Activated naive CD8-positive, alpha-beta T cell treated with anti-CD3 and anti-CD28 coated beads, Interleukin-2, amount 50 U/mL, for 24 hours (primary cell): ENCODE measurements around the gene TCF4.

ENCODE experiments used
- ATAC-seq: fragments of 150-1000 bp; cut with Tn5 transposase; one replicate; pipeline ENCODE4 v1.10.0; 2021
- DNase-seq: peaks from one replicate; pipeline ENCODE4 v3.0.0; 2021
- H3K27ac Mint-ChIP-seq: one replicate; pipeline ENCODE4 v1.8.0; 2021; ENCODE audit warnings: mild to moderate bottlenecking, mixed read lengths
- H3K27me3 Mint-ChIP-seq: one replicate; pipeline ENCODE4 v1.8.0; 2021; ENCODE audit warnings: mixed read lengths
- H3K36me3 Mint-ChIP-seq: one replicate; pipeline ENCODE4 v1.8.0; 2021; ENCODE audit warnings: low read depth, mixed read lengths
- H3K4me1 Mint-ChIP-seq: one replicate; pipeline ENCODE4 v1.8.0; 2021; ENCODE audit warnings: mixed read lengths
- H3K4me3 Mint-ChIP-seq: one replicate; pipeline ENCODE4 v1.8.0; 2021; ENCODE audit warnings: mild to moderate bottlenecking, moderate library complexity, mixed read lengths
- H3K9me3 Mint-ChIP-seq: one replicate; pipeline ENCODE4 v1.8.0; 2021; ENCODE audit warnings: mixed read lengths

TCF4 gene

GRCh38 chr18:55226044-55226443 is 361.9 kb downstream of the TCF4 start:
- H3K36me3 Mint-ChIP-seq, result no peaks in the 10 kb centered on the region
- no peaks in the 10 kb centered on the region for H3K4me1 Mint-ChIP-seq
- DNase-seq (no peak), ATAC-seq (no peak)
- no peaks in the 10 kb centered on the region for H3K27me3 Mint-ChIP-seq
- no peaks in the 10 kb centered on the region for H3K9me3 Mint-ChIP-seq
- H3K27ac Mint-ChIP-seq, result no peak overlapping the region
- no peak overlapping the region for H3K4me3 Mint-ChIP-seq

- H3K4me3 Mint-ChIP-seq, result no peak overlapping the region
- no peaks in the 10 kb centered on the region for H3K27me3 Mint-ChIP-seq
- H3K9me3 Mint-ChIP-seq, result peaks cover 2% of the 10 kb centered on the region
- no peak for DNase-seq
- H3K4me1 Mint-ChIP-seq, result no peaks in the 10 kb centered on the region
- H3K27ac Mint-ChIP-seq, result no peak overlapping the region
- ATAC-seq, result no peak
- H3K36me3 Mint-ChIP-seq, result no peaks in the 10 kb centered on the region
Measured at GRCh38 chr18:55224086-55224625, 363.8 kb downstream of the TCF4 start.

- ATAC-seq (no peak), DNase-seq (no peak)
- Mint-ChIP-seq H3K27me3 (peaks cover 2% of the 10 kb centered on the region), H3K4me1 (no peaks in the 10 kb centered on the region), H3K4me3 (no peak overlapping the region), H3K36me3 (no peaks in the 10 kb centered on the region), H3K27ac (no peak overlapping the region), H3K9me3 (peaks cover 3% of the 10 kb centered on the region)
Measured at GRCh38 chr18:55221622-55222021, 366.4 kb downstream of the TCF4 start.

- H3K27me3 Mint-ChIP-seq, result peaks cover 5% of the 10 kb centered on the region
- no peaks in the 10 kb centered on the region for H3K4me1 Mint-ChIP-seq
- no peak overlapping the region for H3K27ac Mint-ChIP-seq
- DNase-seq (no peak), ATAC-seq (no peak)
- peaks cover 3% of the 10 kb centered on the region for H3K9me3 Mint-ChIP-seq
- H3K36me3 Mint-ChIP-seq, result no peaks in the 10 kb centered on the region
- no peak overlapping the region for H3K4me3 Mint-ChIP-seq
Measured at GRCh38 chr18:55220523-55220922, 367.5 kb downstream of the TCF4 start.

- Mint-ChIP-seq H3K27ac (no peak overlapping the region), H3K9me3 (peaks cover 3% of the 10 kb centered on the region), H3K36me3 (no peaks in the 10 kb centered on the region), H3K4me1 (no peaks in the 10 kb centered on the region), H3K27me3 (peaks cover 5% of the 10 kb centered on the region), H3K4me3 (no peak overlapping the region)
- DNase-seq (no peak), ATAC-seq (no peak)
Measured at GRCh38 chr18:55219823-55220222, 368.2 kb downstream of the TCF4 start.

GRCh38 chr18:55219059-55219458 is 368.9 kb downstream of the TCF4 start:
- H3K9me3 Mint-ChIP-seq, result peaks cover 3% of the 10 kb centered on the region
- no peak overlapping the region for H3K27ac Mint-ChIP-seq
- no peak overlapping the region for H3K4me3 Mint-ChIP-seq
- ATAC-seq (no peak), DNase-seq (no peak)
- no peaks in the 10 kb centered on the region for H3K4me1 Mint-ChIP-seq
- H3K27me3 Mint-ChIP-seq, result peaks cover 5% of the 10 kb centered on the region
- H3K36me3 Mint-ChIP-seq, result no peaks in the 10 kb centered on the region

- H3K4me3 Mint-ChIP-seq, result no peak overlapping the region
- peaks cover 3% of the 10 kb centered on the region for H3K9me3 Mint-ChIP-seq
- H3K27me3 Mint-ChIP-seq, result peaks cover 5% of the 10 kb centered on the region
- no peak overlapping the region for H3K27ac Mint-ChIP-seq
- DNase-seq (no peak), ATAC-seq (no peak)
- no peaks in the 10 kb centered on the region for H3K4me1 Mint-ChIP-seq
- H3K36me3 Mint-ChIP-seq, result no peaks in the 10 kb centered on the region
Measured at GRCh38 chr18:55214969-55215368, 373.0 kb downstream of the TCF4 start.

GRCh38 chr18:55214534-55214933 is 373.5 kb downstream of the TCF4 start:
- Mint-ChIP-seq H3K9me3 (peaks cover 3% of the 10 kb centered on the region), H3K36me3 (no peaks in the 10 kb centered on the region), H3K4me1 (no peaks in the 10 kb centered on the region), H3K4me3 (no peak overlapping the region), H3K27me3 (peaks cover 5% of the 10 kb centered on the region), H3K27ac (no peak overlapping the region)
- ATAC-seq (no peak), DNase-seq (no peak)

GRCh38 chr18:55213586-55213985 is 374.4 kb downstream of the TCF4 start:
- H3K9me3 Mint-ChIP-seq, result no peaks in the 10 kb centered on the region
- peaks cover 5% of the 10 kb centered on the region for H3K27me3 Mint-ChIP-seq
- no peaks in the 10 kb centered on the region for H3K36me3 Mint-ChIP-seq
- H3K4me3 Mint-ChIP-seq, result no peak overlapping the region
- H3K4me1 Mint-ChIP-seq, result no peaks in the 10 kb centered on the region
- no peak overlapping the region for H3K27ac Mint-ChIP-seq
- ATAC-seq (no peak), DNase-seq (no peak)

- H3K4me3 Mint-ChIP-seq, result no peak overlapping the region
- no peaks in the 10 kb centered on the region for H3K4me1 Mint-ChIP-seq
- H3K27ac Mint-ChIP-seq, result no peak overlapping the region
- no peaks in the 10 kb centered on the region for H3K27me3 Mint-ChIP-seq
- no peaks in the 10 kb centered on the region for H3K9me3 Mint-ChIP-seq
- DNase-seq (no peak), ATAC-seq (no peak)
- H3K36me3 Mint-ChIP-seq, result no peaks in the 10 kb centered on the region
Measured at GRCh38 chr18:55206927-55207326, 381.1 kb downstream of the TCF4 start.

GRCh38 chr18:55202232-55202917 is 385.6 kb downstream of the TCF4 start:
- H3K9me3 Mint-ChIP-seq, result no peaks in the 10 kb centered on the region
- no peak overlapping the region for H3K27ac Mint-ChIP-seq
- no peaks in the 10 kb centered on the region for H3K4me1 Mint-ChIP-seq
- H3K36me3 Mint-ChIP-seq, result no peaks in the 10 kb centered on the region
- ATAC-seq, result no peak
- DNase-seq, result no peak
- no peaks in the 10 kb centered on the region for H3K27me3 Mint-ChIP-seq
- H3K4me3 Mint-ChIP-seq, result no peak overlapping the region

- Mint-ChIP-seq H3K36me3 (no peaks in the 10 kb centered on the region), H3K4me1 (no peaks in the 10 kb centered on the region), H3K27me3 (peaks cover 2% of the 10 kb centered on the region), H3K9me3 (peaks cover 3% of the 10 kb centered on the region), H3K4me3 (no peak overlapping the region), H3K27ac (no peak overlapping the region)
- DNase-seq (no peak), ATAC-seq (no peak)
Measured at GRCh38 chr18:55199291-55199963, 388.6 kb downstream of the TCF4 start.

- ATAC-seq (no peak), DNase-seq (no peak)
- H3K4me3 Mint-ChIP-seq, result no peak overlapping the region
- H3K27ac Mint-ChIP-seq, result no peak overlapping the region
- peaks cover 6% of the 10 kb centered on the region for H3K27me3 Mint-ChIP-seq
- H3K9me3 Mint-ChIP-seq, result peaks cover 3% of the 10 kb centered on the region
- no peaks in the 10 kb centered on the region for H3K36me3 Mint-ChIP-seq
- no peaks in the 10 kb centered on the region for H3K4me1 Mint-ChIP-seq
Measured at GRCh38 chr18:55195863-55196262, 392.1 kb downstream of the TCF4 start.

- DNase-seq, result no peak
- Mint-ChIP-seq H3K27me3 (peaks cover 6% of the 10 kb centered on the region), H3K4me3 (no peak overlapping the region), H3K27ac (no peak overlapping the region), H3K4me1 (peaks cover 2% of the 10 kb centered on the region), H3K9me3 (no peaks in the 10 kb centered on the region), H3K36me3 (no peaks in the 10 kb centered on the region)
- ATAC-seq, result no peak
Measured at GRCh38 chr18:55189972-55190371, 398.0 kb downstream of the TCF4 start.

GRCh38 chr18:55186588-55186987 is 401.4 kb downstream of the TCF4 start:
- Mint-ChIP-seq H3K27ac (peak overlapping the region; percentile 9), H3K27me3 (peaks cover 8% of the 10 kb centered on the region), H3K9me3 (peaks cover 4% of the 10 kb centered on the region), H3K4me1 (peaks cover 2% of the 10 kb centered on the region), H3K4me3 (no peak overlapping the region), H3K36me3 (no peaks in the 10 kb centered on the region)
- DNase-seq (no peak), ATAC-seq (no peak)
